Right lobe of liver (tissue), 4 donors: Measurements from ENCODE around the gene SLC22A6.

Experiments
- CTCF ChIP-seq, 4 donors: fragments of 200-600 bp in 3 of 4; fragments of 450-650 bp in 1 of 4; IDR thresholded peaks; one replicate each; pipeline versions ENCODE4 v1.5.1 to v1.8.0; 2016 to 2022; ENCODE audit warnings: antibody characterized with exemption in 4 of 4, mild to moderate bottlenecking in 2 of 4
- POLR2A ChIP-seq: fragments of 450-650 bp; IDR thresholded peaks from one replicate; pipeline ENCODE4 v1.6.1; 2017; ENCODE audit warnings: antibody characterized with exemption, mild to moderate bottlenecking
- donor health status: DM: no; HTN: no; CAD: no.
- donor health status: DM: no; HTN: no; CAD: no.
- donor health status: DM: no; HTN: yes; CAD: no.

DNA sequence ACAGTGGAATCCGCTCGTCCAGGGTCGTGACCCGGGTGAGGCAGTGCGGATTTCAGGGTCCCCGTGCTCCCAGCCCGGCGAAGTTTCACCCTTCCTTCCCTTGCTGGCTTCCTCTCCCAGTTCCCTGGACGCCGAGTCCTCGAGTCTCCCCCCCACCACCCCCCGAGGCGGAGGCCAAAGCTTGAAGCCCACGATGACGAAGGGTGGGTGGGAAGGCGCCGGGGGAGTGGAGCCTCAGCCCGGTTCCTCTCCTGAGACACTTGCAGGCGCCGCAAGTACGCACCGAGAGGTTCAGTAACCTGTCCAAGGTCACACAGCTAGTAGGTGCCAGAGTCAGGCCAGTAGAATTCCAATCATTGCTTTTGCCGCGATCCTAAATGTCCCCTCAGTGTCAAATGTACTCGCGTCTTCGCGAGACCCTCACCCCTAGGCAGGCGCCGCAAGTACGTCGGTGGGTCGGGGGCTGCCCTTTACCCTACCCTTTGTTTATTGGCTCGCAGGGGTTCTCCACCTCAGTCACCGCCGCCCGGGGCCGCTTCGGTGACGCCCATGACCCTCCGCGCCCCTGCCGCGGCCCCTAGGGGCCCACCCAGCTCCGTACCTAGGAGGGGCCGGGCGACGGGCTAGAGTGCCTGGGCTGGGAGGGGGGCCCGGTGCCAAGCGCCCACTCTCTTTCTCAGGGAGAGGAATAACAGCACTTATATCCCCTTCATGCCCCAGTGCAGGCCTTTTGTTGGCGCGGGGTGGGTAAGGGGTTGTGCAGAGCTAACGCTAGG, 57.9 kb downstream of the SLC22A6 start:
- TF ChIP-seq CTCF (IDR thresholded peaks at IDR 0.05) (no peak), POLR2A (no peak)
